Effector memory CD4-positive, alpha-beta T cell (primary cell): ENCODE results near the gene FITM1.

ENCODE experiments used
- DNase-seq, 3 donors: peaks; one replicate each; pipeline ENCODE4 v3.0.0-alpha.2; 2020
- H3K27ac ChIP-seq: 2 replicates; pipeline ENCODE4 v1.7.0; 2013; ENCODE audit warnings: mild to moderate bottlenecking, low read length, moderate library complexity; ENCODE audit not compliant: insufficient read depth, poor library complexity, severe bottlenecking
- H3K27me3 ChIP-seq: replicated peaks from 2 replicates; pipeline ENCODE4 v1.7.0; 2013; ENCODE audit warnings: mild to moderate bottlenecking, low read length; ENCODE audit not compliant: insufficient read depth, control insufficient read depth, poor library complexity, severe bottlenecking
- H3K36me3 ChIP-seq: 2 replicates; pipeline ENCODE4 v1.7.0; 2013; ENCODE audit warnings: mild to moderate bottlenecking, low read length, moderate library complexity; ENCODE audit not compliant: control insufficient read depth, insufficient read depth
- H3K4me1 ChIP-seq: 2 replicates; pipeline ENCODE4 v1.7.0; 2013; ENCODE audit warnings: low read length, mild to moderate bottlenecking; ENCODE audit not compliant: control insufficient read depth, insufficient read depth, poor library complexity, severe bottlenecking
- H3K4me3 ChIP-seq: 2 replicates; pipeline ENCODE4 v1.7.0; 2013; ENCODE audit warnings: low read length, low read depth, mild to moderate bottlenecking; ENCODE audit not compliant: insufficient read depth, poor library complexity, severe bottlenecking
- H3K9me3 ChIP-seq: 2 replicates; pipeline ENCODE4 v1.7.0; 2013; ENCODE audit warnings: mild to moderate bottlenecking, low read length, moderate library complexity; ENCODE audit not compliant: control insufficient read depth

The FITM1 gene

DNA sequence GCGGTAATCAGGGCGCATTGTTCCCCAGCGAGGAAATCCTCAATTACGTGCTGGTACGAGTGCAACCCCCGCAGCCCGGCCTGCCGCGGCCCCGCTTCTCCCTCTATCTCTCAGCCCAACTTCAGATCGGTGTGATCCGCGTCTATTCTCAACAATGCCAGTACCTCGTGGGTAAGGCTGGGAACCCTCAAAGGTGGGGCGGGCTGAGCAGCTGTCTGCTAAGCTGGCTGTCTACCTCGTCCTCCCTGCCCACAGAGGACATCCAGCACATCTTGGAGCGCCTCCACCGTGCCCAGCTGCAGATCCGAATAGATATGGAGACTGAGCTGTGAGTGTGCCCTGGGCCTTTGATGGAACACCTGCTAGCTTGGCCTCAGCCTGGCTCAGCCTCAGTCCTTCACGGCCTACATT, 42.4 kb downstream of the FITM1 start:
- Histone ChIP-seq H3K4me1 (peaks cover 8% of the 10 kb centered on the region), H3K9me3 (no peaks in the 10 kb centered on the region), H3K27me3 (no peaks in the 10 kb centered on the region), H3K4me3 (no peak overlapping the region), H3K36me3 (peaks cover 19% of the 10 kb centered on the region), H3K27ac (no peak overlapping the region)
- DNase-seq: no peak

- peaks cover 54% of the 10 kb centered on the region for H3K36me3 ChIP-seq
- peaks cover 5% of the 10 kb centered on the region for H3K4me1 ChIP-seq
- H3K9me3 ChIP-seq: no peaks in the 10 kb centered on the region
- no peak for DNase-seq
- no peak overlapping the region for H3K27ac ChIP-seq
- no peak overlapping the region for H3K4me3 ChIP-seq
- no peaks in the 10 kb centered on the region for H3K27me3 ChIP-seq
Observed at GRCh38 chr14:24176599-24176998, 46.1 kb downstream of the FITM1 start.

DNA sequence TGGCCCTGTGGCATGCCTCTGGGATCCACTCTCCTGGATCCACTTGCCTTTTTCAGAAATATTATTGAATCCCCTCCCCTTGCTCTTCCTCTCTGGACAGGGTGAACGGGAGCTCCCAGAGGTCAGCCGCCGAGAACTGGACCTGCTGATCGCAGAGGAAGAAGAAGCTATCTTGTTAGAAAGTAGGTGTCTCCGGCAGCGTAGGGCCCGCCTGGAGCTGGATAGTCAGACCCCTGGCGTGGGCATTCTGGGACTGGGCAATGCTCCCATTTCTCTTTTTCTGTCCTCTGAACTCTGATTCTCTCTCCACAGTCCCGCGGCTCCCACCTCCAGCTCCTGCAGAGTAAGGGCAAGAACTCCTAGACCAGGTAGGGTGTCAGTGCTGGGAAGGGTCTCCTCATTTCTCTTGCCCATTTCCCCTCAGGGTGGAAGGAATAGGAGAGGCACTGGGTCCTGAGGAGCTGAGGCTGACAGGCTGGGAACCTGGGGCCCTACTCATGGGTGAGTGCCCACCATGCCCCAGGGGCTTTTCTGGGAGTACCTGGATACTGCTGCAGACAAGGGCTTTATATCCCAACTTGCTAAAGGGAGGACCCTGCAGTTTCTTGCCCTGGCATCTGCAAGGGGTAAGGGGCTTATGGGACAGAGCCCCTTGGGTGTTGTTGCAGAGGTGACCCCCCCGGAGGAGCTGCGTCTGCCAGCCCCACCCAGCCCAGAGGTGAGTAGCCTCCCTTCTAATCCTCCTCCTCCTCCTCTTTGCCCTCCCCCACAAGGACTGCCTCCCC, 46.8 kb downstream of the FITM1 start:
- H3K27me3 ChIP-seq: no peaks in the 10 kb centered on the region
- peaks cover 60% of the 10 kb centered on the region for H3K36me3 ChIP-seq
- H3K4me3 ChIP-seq: no peak overlapping the region
- no peak for DNase-seq
- H3K4me1 ChIP-seq: no peaks in the 10 kb centered on the region
- H3K27ac ChIP-seq: no peak overlapping the region
- H3K9me3 ChIP-seq: no peaks in the 10 kb centered on the region

DNA sequence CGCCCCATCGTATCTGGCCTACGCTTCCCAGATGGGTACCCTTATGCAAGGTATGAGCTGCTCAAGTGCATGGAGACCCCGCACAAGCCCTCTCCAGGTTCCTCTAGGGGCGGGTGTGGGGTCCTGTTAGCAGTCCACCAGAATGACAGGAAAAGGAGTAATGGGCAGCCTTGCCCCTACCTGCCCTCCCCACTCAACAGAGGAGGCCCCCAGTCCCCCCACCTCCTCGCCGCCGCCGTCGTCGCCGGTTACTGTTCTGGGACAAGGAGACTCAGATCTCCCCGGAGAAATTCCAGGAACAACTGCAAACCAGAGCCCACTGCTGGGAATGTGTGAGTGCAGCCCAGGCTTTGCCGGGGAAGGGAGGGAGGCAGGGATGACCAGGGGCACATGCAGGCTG, 47.4 kb downstream of the FITM1 start:
- no peaks in the 10 kb centered on the region for H3K27me3 ChIP-seq
- no peaks in the 10 kb centered on the region for H3K4me1 ChIP-seq
- H3K36me3 ChIP-seq: peaks cover 67% of the 10 kb centered on the region
- H3K27ac ChIP-seq: no peak overlapping the region
- no peak overlapping the region for H3K4me3 ChIP-seq
- DNase-seq: no peak
- H3K9me3 ChIP-seq: no peaks in the 10 kb centered on the region

DNA sequence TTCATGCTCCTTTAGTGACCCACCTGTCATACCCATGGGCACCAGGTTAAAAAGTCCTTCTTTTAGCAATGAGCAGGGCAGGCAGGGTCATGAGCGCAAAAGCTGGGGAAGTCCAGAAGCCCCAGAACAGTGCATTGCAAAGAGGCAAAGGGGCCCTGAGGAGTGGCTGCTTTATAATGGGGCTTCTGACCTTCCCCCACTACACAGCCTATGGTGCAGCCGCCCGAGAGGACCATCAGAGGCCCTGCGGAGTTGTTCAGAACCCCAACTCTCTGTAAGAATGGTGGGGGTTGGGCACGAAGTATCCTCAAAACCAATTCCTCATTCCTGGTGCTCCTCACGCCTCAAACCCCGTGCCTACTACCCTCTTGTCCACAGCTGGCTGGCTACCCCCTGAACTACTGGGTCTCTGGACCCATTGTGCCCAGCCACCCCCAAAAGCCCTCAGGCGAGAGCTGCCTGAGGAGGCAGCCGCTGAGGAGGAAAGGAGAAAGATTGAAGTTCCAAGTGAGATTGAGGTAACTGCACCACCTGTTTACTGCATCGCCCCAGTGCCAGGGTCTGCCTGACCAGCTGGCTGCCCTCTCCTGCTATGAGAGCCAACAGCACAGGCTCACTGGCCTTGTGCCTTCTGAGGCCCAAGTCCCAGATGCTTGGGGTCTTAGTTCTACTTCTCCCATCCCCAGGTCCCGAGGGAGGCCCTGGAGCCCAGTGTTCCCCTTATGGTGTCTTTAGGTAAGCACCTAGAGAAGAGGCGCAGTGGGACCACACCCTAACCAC, 48.1 kb downstream of the FITM1 start:
- Histone ChIP-seq H3K36me3 (peaks cover 74% of the 10 kb centered on the region), H3K27ac (no peak overlapping the region), H3K4me1 (no peaks in the 10 kb centered on the region), H3K27me3 (no peaks in the 10 kb centered on the region), H3K9me3 (no peaks in the 10 kb centered on the region), H3K4me3 (no peak overlapping the region)
- DNase-seq: no peak

DNA sequence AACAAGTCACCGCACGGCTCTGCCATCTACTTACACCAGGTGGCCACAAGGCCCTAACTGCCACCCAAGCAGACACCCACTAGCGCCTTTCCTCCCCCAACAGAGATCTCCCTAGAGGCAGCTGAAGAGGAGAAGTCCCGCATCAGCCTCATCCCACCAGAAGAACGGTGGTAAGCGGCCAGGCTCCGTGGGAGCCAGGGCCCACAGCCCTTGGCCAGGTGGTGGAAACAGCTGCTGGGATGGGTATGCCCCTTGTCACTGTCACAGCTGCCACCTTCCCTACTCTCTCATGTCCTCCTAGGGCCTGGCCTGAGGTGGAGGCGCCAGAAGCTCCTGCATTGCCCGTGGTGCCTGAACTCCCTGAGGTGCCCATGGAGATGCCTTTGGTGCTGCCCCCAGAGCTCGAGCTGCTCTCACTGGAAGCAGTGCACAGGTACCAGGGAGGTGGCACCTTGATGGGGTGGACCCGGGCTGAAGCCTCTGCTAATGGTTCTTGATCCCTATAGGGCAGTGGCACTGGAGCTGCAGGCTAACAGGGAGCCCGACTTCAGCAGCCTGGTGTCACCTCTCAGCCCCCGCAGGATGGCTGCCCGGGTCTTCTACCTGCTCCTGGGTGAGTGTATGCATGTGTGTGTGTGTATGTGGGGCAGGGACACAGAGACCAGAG, 49.0 kb downstream of the FITM1 start:
- no peaks in the 10 kb centered on the region for H3K9me3 ChIP-seq
- no peak for DNase-seq
- H3K4me3 ChIP-seq: no peak overlapping the region
- H3K36me3 ChIP-seq: peaks cover 81% of the 10 kb centered on the region
- no peaks in the 10 kb centered on the region for H3K4me1 ChIP-seq
- H3K27me3 ChIP-seq: no peaks in the 10 kb centered on the region
- H3K27ac ChIP-seq: no peak overlapping the region

GRCh38 chr14:24179961-24180796, 49.7 kb downstream of the FITM1 start:
- H3K36me3 ChIP-seq: peaks cover 87% of the 10 kb centered on the region

DNA sequence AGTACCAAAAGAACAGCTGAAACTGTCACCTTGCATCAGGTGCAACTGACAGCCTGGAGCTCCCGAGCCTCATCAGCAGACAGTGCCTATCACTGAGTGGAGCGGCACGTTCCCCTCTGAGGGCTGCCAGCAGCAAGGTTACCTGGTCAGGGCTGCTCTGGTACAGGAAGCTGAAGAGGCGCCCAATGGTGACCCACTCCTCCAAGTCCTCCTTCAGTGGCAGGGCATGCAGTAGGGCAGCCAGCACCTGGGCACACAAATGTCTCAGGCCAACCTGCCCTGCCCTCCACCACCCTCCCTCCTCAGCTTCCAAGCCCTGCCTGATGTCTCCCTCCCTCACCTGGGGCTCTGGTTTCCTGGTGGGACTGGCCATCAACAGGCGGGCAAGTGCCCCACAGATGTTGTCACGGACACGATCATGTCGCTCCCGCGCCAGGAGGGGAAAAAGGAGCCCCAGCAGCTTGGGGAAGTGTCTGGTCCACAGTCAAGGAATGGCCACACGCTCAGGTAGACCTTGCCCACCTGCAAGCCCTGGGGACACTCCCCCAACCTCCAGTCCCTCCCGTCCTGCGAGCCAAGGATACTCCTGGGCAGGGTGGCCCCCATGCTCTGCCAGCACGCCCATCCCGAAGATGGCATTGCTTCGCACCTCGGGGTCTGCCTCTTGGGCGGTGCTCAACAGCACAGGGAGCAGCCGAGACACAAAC, 51.1 kb downstream of the FITM1 start:
- H3K4me3 ChIP-seq: no peak overlapping the region
- no peaks in the 10 kb centered on the region for H3K27me3 ChIP-seq
- no peak overlapping the region for H3K27ac ChIP-seq
- H3K9me3 ChIP-seq: no peaks in the 10 kb centered on the region
- no peaks in the 10 kb centered on the region for H3K4me1 ChIP-seq
- peaks cover 95% of the 10 kb centered on the region for H3K36me3 ChIP-seq
- DNase-seq: no peak

More at GRCh38 chr14:24179961-24180796, 49.7 kb downstream of the FITM1 start:
- H3K4me1 ChIP-seq: no peaks in the 10 kb centered on the region
- no peak for DNase-seq
- H3K4me3 ChIP-seq: no peak overlapping the region
- no peaks in the 10 kb centered on the region for H3K9me3 ChIP-seq
- H3K27me3 ChIP-seq: no peaks in the 10 kb centered on the region
- no peak overlapping the region for H3K27ac ChIP-seq
